ENCODE results near the gene CMC1.

- no peak for TF ChIP-seq TCF7L2 (IDR thresholded peaks at IDR 0.05; ENCODE audit: low read depth, low read length)
- no peak for TF ChIP-seq SREBF1 (IDR thresholded peaks at IDR 0.05; ENCODE audit: borderline replicate concordance, low read depth, low read length)
- no peak for TF ChIP-seq NCOA2 (IDR thresholded peaks at IDR 0.05; ENCODE audit: partially characterized antibody in 2 of 2)
Measured at GRCh38 chr3:28226020-28226419, 15.4 kb upstream of the CMC1 start.
